Measurements from ENCODE around the gene LMTK2.

- no peak for TF ChIP-seq CTCF (conservative IDR thresholded peaks at IDR 0.05)
- TF ChIP-seq ZFX (IDR thresholded peaks at IDR 0.05): no peak
Measured at GRCh38 chr7:98177553-98177952, 70.9 kb downstream of the LMTK2 start.

Data from C4-2B (cell line).